Astrocyte (in vitro differentiated cells and primary cell): ENCODE results near the gene ZNF121. TPM values are rescaled to one million over a fixed set of nuclear protein-coding genes. Genes with fewer than 3 reads are reported as not detected.

Experiments
- DNase-seq: peaks from one replicate; pipeline ENCODE4 v3.0.0-alpha.2; 2010; ENCODE audit warnings: low read depth
- FAIRE-seq: peaks from 2 replicates; lab custom pipeline; 2011; peaks lifted over from hg19 to GRCh38; lab: Jason Lieb, UNC
- H2AFZ ChIP-seq: 2 replicates; pipeline ENCODE4 v1.6.0; 2012; ENCODE audit warnings: low read depth, low read length, inconsistent platforms
- H3K27ac ChIP-seq: 2 replicates; pipeline ENCODE4 v1.5.1; 2011; ENCODE audit warnings: low read depth, low read length, inconsistent platforms
- H3K27me3 ChIP-seq: 2 replicates; pipeline ENCODE4 v1.6.0; 2011; ENCODE audit warnings: low read length, inconsistent platforms; ENCODE audit not compliant: insufficient read depth
- H3K36me3 ChIP-seq: 2 replicates; pipeline ENCODE4 v1.5.1; 2011; ENCODE audit warnings: low read length, inconsistent platforms; ENCODE audit not compliant: insufficient read depth
- H3K4me1 ChIP-seq: 2 replicates; pipeline ENCODE4 v1.5.1; 2011; ENCODE audit warnings: low read length, inconsistent platforms; ENCODE audit not compliant: insufficient read depth
- H3K4me2 ChIP-seq: 2 replicates; pipeline ENCODE4 v1.6.0; 2012; ENCODE audit warnings: low read length, inconsistent platforms
- H3K4me3 ChIP-seq: 2 replicates; pipeline ENCODE4 v1.5.1; 2011; ENCODE audit warnings: low read depth, mild to moderate bottlenecking, low read length, inconsistent platforms; ENCODE audit not compliant: insufficient read depth
- H3K79me2 ChIP-seq: 2 replicates; pipeline ENCODE4 v1.6.0; 2012; ENCODE audit warnings: mild to moderate bottlenecking, low read length, inconsistent platforms; ENCODE audit not compliant: insufficient read depth
- H3K9ac ChIP-seq: 2 replicates; pipeline ENCODE4 v1.6.0; 2012; ENCODE audit warnings: mild to moderate bottlenecking, low read length, inconsistent platforms
- H3K9me3 ChIP-seq: 2 replicates; pipeline ENCODE4 v1.5.1; 2012; ENCODE audit warnings: low read depth, mild to moderate bottlenecking, low read length, inconsistent platforms; ENCODE audit not compliant: insufficient read depth
- H4K20me1 ChIP-seq: 2 replicates; pipeline ENCODE4 v1.6.0; 2012; ENCODE audit warnings: low read length, inconsistent platforms; ENCODE audit not compliant: insufficient read depth
- H3K27ac Mint-ChIP-seq: one replicate; pipeline ENCODE4 v1.8.0; 2021; ENCODE audit warnings: mild to moderate bottlenecking, mixed read lengths; ENCODE audit not compliant: unreplicated experiment
- H3K27me3 Mint-ChIP-seq: one replicate; pipeline ENCODE4 v1.8.0; 2021; ENCODE audit warnings: low read depth, mixed read lengths; ENCODE audit not compliant: unreplicated experiment
- H3K36me3 Mint-ChIP-seq: one replicate; pipeline ENCODE4 v1.8.0; 2021; ENCODE audit warnings: low read depth, mixed read lengths; ENCODE audit not compliant: unreplicated experiment
- H3K4me1 Mint-ChIP-seq: one replicate; pipeline ENCODE4 v1.8.0; 2021; ENCODE audit warnings: low read depth, mixed read lengths; ENCODE audit not compliant: unreplicated experiment
- H3K4me3 Mint-ChIP-seq: one replicate; pipeline ENCODE4 v1.8.0; 2021; ENCODE audit warnings: mild to moderate bottlenecking, moderate library complexity, mixed read lengths; ENCODE audit not compliant: unreplicated experiment
- H3K9me3 Mint-ChIP-seq: one replicate; pipeline ENCODE4 v1.8.0; 2021; ENCODE audit warnings: mild to moderate bottlenecking, mixed read lengths; ENCODE audit not compliant: unreplicated experiment
- EZH2 ChIP-seq: IDR thresholded peaks from 2 replicates; pipeline ENCODE4 v1.6.1; 2012; ENCODE audit warnings: mild to moderate bottlenecking, low read length, inconsistent platforms; ENCODE audit not compliant: insufficient read depth
- total RNA-seq: library from RNA; stranded (reverse); gene quantifications from 2 replicates; pipeline ENCODE4 v1.2.1, GENCODE V29; 2021
- TF ChIP-seq, protein P1 (sequence below): IDR thresholded peaks from 2 replicates; pipeline ENCODE4 v1.5.1; 2011; ENCODE audit warnings: low read depth, mild to moderate bottlenecking, inconsistent platforms, low read length, moderate library complexity; ENCODE audit not compliant: insufficient read depth

Gene ZNF121
- total RNA-seq, 1 donor from 2014 or later, result 72.6 TPM

DNA sequence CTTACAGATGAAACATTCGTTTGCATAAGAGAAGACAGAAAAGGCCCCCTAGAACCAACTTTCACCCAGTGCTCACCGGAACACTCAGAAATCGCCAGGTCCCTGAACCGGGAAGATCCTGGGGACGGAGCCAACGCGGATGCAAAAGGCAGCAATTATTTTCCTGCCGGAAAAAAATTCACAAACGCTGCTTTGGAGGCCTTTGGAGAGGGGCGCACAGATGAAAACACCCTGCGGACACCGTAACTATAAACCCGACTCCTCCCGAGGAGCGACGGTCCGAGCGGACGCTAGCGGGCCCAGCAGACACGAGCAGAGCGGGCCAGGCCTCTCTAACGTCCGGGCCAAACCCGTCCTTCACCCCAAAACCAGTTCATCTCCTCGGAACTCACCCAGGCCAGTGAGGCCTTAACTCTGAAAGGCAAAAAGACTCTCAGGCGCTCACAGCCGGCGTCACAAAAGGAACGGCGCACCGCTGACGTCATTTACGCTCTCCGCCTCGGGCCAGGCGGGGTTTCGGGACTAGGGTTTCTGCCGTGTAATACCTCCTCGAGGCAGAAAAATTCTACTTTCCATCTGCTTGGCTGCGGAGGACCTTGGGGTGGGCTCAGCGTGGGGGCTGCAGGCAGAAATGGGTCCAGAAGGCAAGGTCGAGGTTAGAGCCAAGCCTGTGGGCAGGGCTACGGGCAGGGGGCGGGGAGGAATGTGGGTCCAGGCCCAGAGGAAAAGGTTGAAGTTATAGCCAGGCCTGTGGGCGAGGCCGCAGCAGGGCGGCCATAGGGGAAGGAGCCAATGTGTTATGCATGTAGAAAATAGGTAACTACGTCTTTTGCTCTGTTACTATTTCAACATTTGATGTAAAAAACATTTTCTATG, 45.9 kb downstream of the ZNF121 start, which contains the start of gene ZNF426:
Gene ZNF426, minus strand, starts transcription at position 463 of the 876 bp plus-strand sequence. CDS start 2,413 bp downstream, outside the sequence.
- FAIRE-seq (no peak), DNase-seq (peak; percentile 87)
- H3K4me3 ChIP-seq, result peak within 1 kb of the TSS; percentile 96
- Mint-ChIP-seq H3K27ac (peak within 1 kb of the TSS; percentile 100), H3K9me3 (peaks cover 37% of the 10 kb centered on the region), H3K27me3 (no peaks in the 10 kb centered on the region), H3K36me3 (peaks cover 43% of the 10 kb centered on the region), H3K4me1 (peaks cover 14% of the 10 kb centered on the region), H3K4me3 (peak within 1 kb of the TSS; percentile 100)
- no peak for TF ChIP-seq EZH2
- TF ChIP-seq, protein P1, sequence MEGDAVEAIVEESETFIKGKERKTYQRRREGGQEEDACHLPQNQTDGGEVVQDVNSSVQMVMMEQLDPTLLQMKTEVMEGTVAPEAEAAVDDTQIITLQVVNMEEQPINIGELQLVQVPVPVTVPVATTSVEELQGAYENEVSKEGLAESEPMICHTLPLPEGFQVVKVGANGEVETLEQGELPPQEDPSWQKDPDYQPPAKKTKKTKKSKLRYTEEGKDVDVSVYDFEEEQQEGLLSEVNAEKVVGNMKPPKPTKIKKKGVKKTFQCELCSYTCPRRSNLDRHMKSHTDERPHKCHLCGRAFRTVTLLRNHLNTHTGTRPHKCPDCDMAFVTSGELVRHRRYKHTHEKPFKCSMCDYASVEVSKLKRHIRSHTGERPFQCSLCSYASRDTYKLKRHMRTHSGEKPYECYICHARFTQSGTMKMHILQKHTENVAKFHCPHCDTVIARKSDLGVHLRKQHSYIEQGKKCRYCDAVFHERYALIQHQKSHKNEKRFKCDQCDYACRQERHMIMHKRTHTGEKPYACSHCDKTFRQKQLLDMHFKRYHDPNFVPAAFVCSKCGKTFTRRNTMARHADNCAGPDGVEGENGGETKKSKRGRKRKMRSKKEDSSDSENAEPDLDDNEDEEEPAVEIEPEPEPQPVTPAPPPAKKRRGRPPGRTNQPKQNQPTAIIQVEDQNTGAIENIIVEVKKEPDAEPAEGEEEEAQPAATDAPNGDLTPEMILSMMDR, result no peak
- H4K20me1 ChIP-seq, result no peaks in the 10 kb centered on the region
- no peaks in the 10 kb centered on the region for H3K27me3 ChIP-seq
- peak within 1 kb of the TSS; percentile 99 for H3K9ac ChIP-seq
- peak within 1 kb of the TSS; percentile 99 for H2AFZ ChIP-seq
- H3K79me2 ChIP-seq, result peaks cover 36% of the 10 kb centered on the region
- H3K27ac ChIP-seq, result peak within 1 kb of the TSS; percentile 92
- peak within 1 kb of the TSS; percentile 87 for H3K4me2 ChIP-seq
- no peaks in the 10 kb centered on the region for H3K4me1 ChIP-seq
- H3K36me3 ChIP-seq, result peaks cover 23% of the 10 kb centered on the region
- H3K9me3 ChIP-seq, result peaks cover 24% of the 10 kb centered on the region

DNA sequence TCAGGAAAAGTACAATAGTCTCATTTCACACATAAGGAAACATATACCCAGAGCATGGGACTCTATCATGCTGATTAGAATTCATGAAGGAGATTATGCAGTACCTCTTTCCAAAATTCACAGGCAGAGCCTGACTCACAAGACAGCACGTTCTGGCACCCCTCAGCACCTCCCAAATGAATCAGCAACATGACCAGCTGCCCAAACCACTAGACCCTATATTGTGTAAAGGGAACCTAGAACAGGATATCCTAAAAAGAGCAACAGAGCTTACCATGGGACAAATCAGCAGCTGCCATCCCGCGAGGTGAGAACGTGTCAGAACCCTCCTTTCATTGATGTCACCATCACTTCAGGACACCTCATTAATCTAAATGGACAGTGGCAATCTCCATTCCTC, 48.4 kb downstream of the ZNF121 start:
- H2AFZ ChIP-seq, result no peak overlapping the region
- Mint-ChIP-seq H3K4me1 (peaks cover 14% of the 10 kb centered on the region), H3K27ac (no peak overlapping the region), H3K9me3 (peaks cover 53% of the 10 kb centered on the region), H3K27me3 (no peaks in the 10 kb centered on the region), H3K4me3 (peak overlapping the region; percentile 71), H3K36me3 (peaks cover 62% of the 10 kb centered on the region)
- H3K27ac ChIP-seq, result no peak overlapping the region
- H4K20me1 ChIP-seq, result no peaks in the 10 kb centered on the region
- no peaks in the 10 kb centered on the region for H3K27me3 ChIP-seq
- peaks cover 45% of the 10 kb centered on the region for H3K36me3 ChIP-seq
- no peak for TF ChIP-seq EZH2
- TF ChIP-seq, protein P1, result no peak
- no peak overlapping the region for H3K4me2 ChIP-seq
- FAIRE-seq (no peak), DNase-seq (no peak)
- H3K9me3 ChIP-seq, result peaks cover 43% of the 10 kb centered on the region
- H3K79me2 ChIP-seq, result peaks cover 36% of the 10 kb centered on the region
- no peaks in the 10 kb centered on the region for H3K4me1 ChIP-seq
- no peak overlapping the region for H3K4me3 ChIP-seq
- H3K9ac ChIP-seq, result no peak overlapping the region

DNA sequence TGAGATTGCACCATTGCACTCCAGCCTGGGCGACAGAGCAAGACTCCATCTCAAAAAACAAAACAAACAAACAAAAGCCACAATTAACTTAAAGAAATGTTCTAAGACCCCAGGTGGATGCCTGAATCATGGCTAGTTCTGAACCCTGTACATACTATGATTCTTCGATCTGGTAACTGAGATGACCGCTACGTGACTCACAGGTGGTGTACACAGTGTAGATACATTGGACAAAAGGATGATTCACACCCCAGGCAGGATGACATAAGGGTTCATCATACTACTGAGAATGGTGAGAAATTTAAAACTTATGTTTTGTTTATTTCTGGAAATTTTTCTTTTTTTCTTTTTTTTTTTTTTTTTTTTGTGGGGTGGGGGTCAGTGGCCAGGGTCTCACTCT, 52.4 kb downstream of the ZNF121 start:
- no peaks in the 10 kb centered on the region for H4K20me1 ChIP-seq
- Mint-ChIP-seq H3K27ac (no peak overlapping the region), H3K27me3 (no peaks in the 10 kb centered on the region), H3K36me3 (peaks cover 93% of the 10 kb centered on the region), H3K4me3 (peak overlapping the region; percentile 50), H3K4me1 (no peaks in the 10 kb centered on the region), H3K9me3 (peaks cover 74% of the 10 kb centered on the region)
- no peaks in the 10 kb centered on the region for H3K27me3 ChIP-seq
- H3K36me3 ChIP-seq, result peaks cover 81% of the 10 kb centered on the region
- no peak overlapping the region for H3K27ac ChIP-seq
- no peak overlapping the region for H3K4me3 ChIP-seq
- H3K9me3 ChIP-seq, result peaks cover 71% of the 10 kb centered on the region
- TF ChIP-seq, protein P1, result no peak
- no peak for TF ChIP-seq EZH2
- no peak overlapping the region for H2AFZ ChIP-seq
- no peaks in the 10 kb centered on the region for H3K4me1 ChIP-seq
- FAIRE-seq (no peak), DNase-seq (no peak)
- no peak overlapping the region for H3K9ac ChIP-seq
- H3K4me2 ChIP-seq, result no peak overlapping the region
- peaks cover 18% of the 10 kb centered on the region for H3K79me2 ChIP-seq
